HG03135 (cell line): ENCODE data around the gene RAI1.
"Not testable (repeated sequence)": the region's sequence is repeated elsewhere in the genome, so short reads cannot be mapped to it uniquely, and the experiment has no call there.

Experiments
- ATAC-seq: cut with Tn5 transposase; IDR thresholded peaks from one replicate; pipeline ENCODE4 v1.9.1; 2021; ENCODE audit warnings: mild to moderate bottlenecking, moderate library complexity; ENCODE audit not compliant: unreplicated experiment

Gene RAI1

GRCh38 chr17:17680477-17681186 is 626 bp upstream of the RAI1 start:
- no peak for ATAC-seq

GRCh38 chr17:17681744-17682292 is 560 bp downstream of the RAI1 start:
- peak; percentile 28 for ATAC-seq

GRCh38 chr17:17682293-17682736 is 1.1 kb downstream of the RAI1 start:
- ATAC-seq: peak; percentile 38

- ATAC-seq: peak; percentile 17
Measured at GRCh38 chr17:17682737-17683680, 1.8 kb downstream of the RAI1 start.

- ATAC-seq: no peak
Measured at GRCh38 chr17:17683710-17684365, 2.6 kb downstream of the RAI1 start.

- ATAC-seq: no peak
Measured at GRCh38 chr17:17684906-17685774, 3.9 kb downstream of the RAI1 start.

- no peak for ATAC-seq
Measured at GRCh38 chr17:17685775-17686291, 4.6 kb downstream of the RAI1 start.

GRCh38 chr17:17689312-17689711 is 8.1 kb downstream of the RAI1 start:
- ATAC-seq: no peak

- not testable (repeated sequence) for ATAC-seq
Measured at GRCh38 chr17:17690233-17690632, 9.0 kb downstream of the RAI1 start.

- peak; percentile 32 for ATAC-seq
Measured at GRCh38 chr17:17691468-17692263, 10.4 kb downstream of the RAI1 start.

GRCh38 chr17:17692353-17693252 is 11.3 kb downstream of the RAI1 start:
- no peak for ATAC-seq

- no peak for ATAC-seq
Measured at GRCh38 chr17:17693253-17694168, 12.3 kb downstream of the RAI1 start.

- ATAC-seq: peak; percentile 54
Measured at GRCh38 chr17:17694169-17695081, 13.2 kb downstream of the RAI1 start.

- ATAC-seq: no peak
Measured at GRCh38 chr17:17696085-17696484, 14.8 kb downstream of the RAI1 start.

- ATAC-seq: no peak
Measured at GRCh38 chr17:17696882-17697633, 15.8 kb downstream of the RAI1 start.
